GM18870 (cell line): Measurements from ENCODE around the gene HINT3.
"Not testable (repeated sequence)": the region's sequence is repeated elsewhere in the genome, so short reads cannot be mapped to it uniquely, and the experiment has no call there.

ENCODE experiments used
- ATAC-seq: cut with Tn5 transposase; IDR thresholded peaks from one replicate; pipeline ENCODE4 v1.9.1; 2021; ENCODE audit warnings: moderate library complexity; ENCODE audit not compliant: unreplicated experiment

Gene HINT3

GRCh38 chr6:125994670-125995488, 38.3 kb downstream of the HINT3 start:
- no peak for ATAC-seq

DNA sequence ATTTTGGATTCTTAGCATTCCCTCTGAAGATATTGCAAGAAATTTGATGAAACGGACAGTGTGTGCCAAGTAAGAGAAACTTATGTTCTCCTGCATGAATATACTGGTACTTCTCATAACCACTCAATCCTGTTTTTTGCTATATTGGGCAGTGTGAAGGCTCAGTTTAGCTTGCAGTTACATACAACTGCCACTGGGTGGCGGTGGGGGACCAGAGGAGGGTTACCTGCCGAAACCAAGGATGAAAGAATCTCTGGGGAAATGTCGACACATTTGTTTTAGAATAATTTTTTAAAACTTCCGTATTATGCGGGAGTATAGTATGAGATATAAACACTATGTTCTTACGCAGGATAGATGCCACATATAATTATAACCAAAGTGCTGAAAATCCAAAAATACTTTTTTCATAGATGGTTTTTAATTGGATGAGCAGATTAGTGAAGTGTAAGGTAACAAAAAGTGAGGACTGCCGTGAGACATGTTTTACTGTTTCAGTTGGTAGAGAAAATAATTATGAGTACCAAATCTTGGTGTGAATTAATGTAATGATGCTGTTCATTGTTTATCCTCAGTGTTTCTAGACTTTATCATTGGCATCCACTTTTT, 39.5 kb downstream of the HINT3 start:
- ATAC-seq = peak; percentile 97

- ATAC-seq = no peak
Observed at GRCh38 chr6:126002755-126003679, 46.4 kb downstream of the HINT3 start.

- no peak for ATAC-seq
Observed at GRCh38 chr6:126007800-126008199, 51.2 kb downstream of the HINT3 start.

GRCh38 chr6:126010040-126010439, 53.5 kb downstream of the HINT3 start:
- no peak for ATAC-seq

- ATAC-seq = no peak
Observed at GRCh38 chr6:126015863-126016262, 59.3 kb downstream of the HINT3 start.

DNA sequence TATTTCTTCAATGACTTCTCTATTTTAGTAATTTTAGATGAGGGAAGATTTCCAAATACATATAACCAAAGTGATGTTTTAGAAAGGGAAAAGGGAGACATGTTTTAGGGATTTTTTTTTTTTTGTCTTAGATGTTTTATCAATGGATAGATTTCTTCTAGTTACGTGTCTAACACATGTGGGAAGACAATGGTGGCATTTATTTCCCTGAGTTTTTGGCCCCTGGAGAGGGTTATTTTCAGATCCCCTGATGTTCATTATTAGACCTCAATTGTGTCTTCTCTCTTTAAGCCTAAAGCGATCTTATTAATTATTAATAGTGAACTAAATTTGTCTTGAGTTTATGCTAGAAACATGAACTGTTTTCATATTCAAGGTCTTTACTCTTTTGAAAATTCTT, 60.0 kb downstream of the HINT3 start:
- ATAC-seq = no peak

DNA sequence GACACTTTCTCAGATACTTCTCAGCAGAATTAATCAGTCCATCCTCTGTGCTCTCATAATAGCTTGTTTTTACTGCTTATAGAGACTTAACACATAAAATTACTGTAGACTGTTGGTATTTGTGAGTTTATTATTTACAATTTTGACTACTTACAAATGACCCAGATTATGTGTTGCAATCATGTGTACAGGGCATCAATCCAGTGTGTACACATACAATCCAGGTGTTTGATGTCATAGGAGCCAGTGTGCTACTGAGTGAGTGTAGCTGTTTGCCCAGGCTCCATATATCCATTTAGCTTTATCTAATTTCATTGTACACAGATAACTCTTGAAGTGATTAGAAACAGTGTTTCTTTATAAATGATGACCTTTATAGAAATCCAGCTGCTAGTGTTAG, 61.1 kb downstream of the HINT3 start:
- ATAC-seq = no peak

DNA sequence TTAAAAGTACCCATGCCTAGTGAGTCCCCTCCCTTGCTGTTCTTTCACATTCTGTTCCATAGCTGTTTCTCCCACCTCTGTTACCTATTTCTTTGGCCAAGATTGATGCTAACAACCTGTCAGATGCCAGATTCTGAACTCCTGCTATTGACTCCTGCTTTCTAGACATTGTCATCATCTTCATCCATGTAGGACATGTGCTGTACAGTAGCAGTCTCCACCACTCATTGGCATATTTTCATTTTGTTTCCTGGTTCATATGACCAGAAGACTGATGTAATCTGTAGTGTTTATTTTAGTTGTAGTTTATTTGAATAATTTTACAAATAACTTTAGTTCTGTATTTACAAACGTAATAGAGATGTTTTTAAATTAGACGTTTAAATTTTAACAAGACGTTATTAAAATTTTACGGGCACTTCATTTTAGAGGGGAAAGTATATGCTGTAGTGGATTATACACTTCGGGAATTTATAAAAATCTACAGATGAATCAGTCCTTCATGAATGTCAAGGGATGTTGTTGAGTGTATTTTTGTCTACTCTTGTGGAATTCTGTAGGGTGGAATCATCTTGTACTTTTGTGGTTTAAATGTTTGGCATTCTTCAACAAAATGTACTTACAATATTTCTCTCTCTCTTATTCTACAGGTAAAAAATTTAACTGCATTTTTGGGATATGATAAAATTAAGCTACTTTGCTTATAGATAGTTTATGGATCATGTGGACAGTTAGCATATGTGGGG, 63.9 kb downstream of the HINT3 start:
- no peak for ATAC-seq

- not testable (repeated sequence) for ATAC-seq
Observed at GRCh38 chr6:126023474-126023873, 66.9 kb downstream of the HINT3 start.

GRCh38 chr6:126026001-126026400, 69.4 kb downstream of the HINT3 start:
- ATAC-seq = no peak

- no peak for ATAC-seq
Observed at GRCh38 chr6:126027601-126028000, 71.0 kb downstream of the HINT3 start.
